HFFc6 (cell line): Measurements from ENCODE around the gene ZNF366. TPM values are rescaled to one million over a fixed set of nuclear protein-coding genes. Genes with fewer than 3 reads are reported as not detected.

Experiments used
- DNase-seq: peaks from one replicate; pipeline ENCODE4 v3.0.0-alpha.2; 2018
- H3K27ac Mint-ChIP-seq: 2 replicates; pipeline ENCODE4 v1.8.0; 2020; ENCODE audit warnings: mild to moderate bottlenecking, mixed read lengths
- H3K27me3 Mint-ChIP-seq: 2 replicates; pipeline ENCODE4 v1.8.0; 2021; ENCODE audit warnings: mild to moderate bottlenecking, moderate library complexity, mixed read lengths; ENCODE audit not compliant: insufficient read depth
- H3K36me3 Mint-ChIP-seq: 2 replicates; pipeline ENCODE4 v1.8.0; 2021; ENCODE audit warnings: low read depth, mixed read lengths
- H3K4me1 Mint-ChIP-seq: 2 replicates; pipeline ENCODE4 v1.8.0; 2020; ENCODE audit warnings: low read depth, mixed read lengths
- H3K4me3 Mint-ChIP-seq: 2 replicates; pipeline ENCODE4 v1.8.0; 2020; ENCODE audit warnings: mild to moderate bottlenecking, moderate library complexity, mixed read lengths
- H3K9me3 Mint-ChIP-seq: 2 replicates; pipeline ENCODE4 v1.8.0; 2020; ENCODE audit warnings: mild to moderate bottlenecking, mixed read lengths
- total RNA-seq, 6 experiments: library from RNA; stranded (reverse); fragmentation: NEBNext Ultra II Directional; extraction: Animal tissue kit (Norgen Biotek cat#: 25700); gene quantifications; 2 replicates in 1 of 6; 3 replicates in 5 of 6; pipeline ENCODE4 v1.2.3, GENCODE V29; 2021
- TF ChIP-seq, protein P1 (sequence below): fragments of 200-600 bp; sonication (generic); IDR thresholded peaks from 2 replicates; pipeline ENCODE4 v1.5.0; 2021; ENCODE audit warnings: antibody characterized with exemption, mild to moderate bottlenecking

The ZNF366 gene
- total RNA-seq, 6 experiments from 2014 or later: not detected

DNA sequence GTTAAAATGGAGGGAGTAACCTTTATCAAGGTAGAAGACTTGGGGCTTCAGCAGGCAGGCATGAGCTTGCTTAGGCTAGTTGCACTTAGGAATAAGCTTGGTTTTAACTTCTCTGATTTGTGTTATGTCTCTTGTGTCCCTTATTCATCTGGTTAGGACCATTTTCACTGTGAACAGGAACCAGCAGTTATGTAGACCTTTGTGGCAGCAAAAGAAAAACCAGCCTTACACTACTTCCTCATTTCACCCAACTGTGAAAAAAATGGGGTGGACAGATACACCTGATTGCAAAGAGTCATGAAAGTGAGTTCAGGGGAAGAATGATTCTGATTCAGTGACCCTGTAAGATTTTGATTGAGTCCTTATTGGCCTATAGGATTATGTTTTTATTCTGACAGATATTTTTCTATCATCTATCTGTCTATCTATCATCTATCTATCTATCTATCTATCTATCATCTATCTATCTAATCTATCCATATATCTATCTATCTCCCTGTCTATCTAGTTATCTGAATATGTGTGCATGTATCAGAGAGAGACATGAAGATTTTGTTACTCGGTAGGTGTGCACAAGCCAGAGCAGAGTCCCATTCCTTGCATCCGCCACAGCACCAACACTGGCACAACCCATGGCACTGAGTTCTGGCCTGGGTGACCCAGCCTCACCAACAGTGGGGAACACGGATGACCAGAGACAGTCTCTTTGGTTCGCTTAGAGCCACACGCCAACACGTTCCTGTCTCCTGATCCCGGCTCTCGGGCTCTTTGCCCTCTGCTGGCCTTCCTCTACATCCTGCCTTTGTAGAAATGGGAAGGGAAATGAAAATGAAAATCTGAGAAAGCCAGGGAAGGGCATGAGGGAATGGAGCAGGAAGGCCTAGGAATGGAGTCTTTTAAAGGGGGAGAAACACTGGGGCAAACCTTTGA lies 1.3 kb upstream of the ZNF366 start:
- TF ChIP-seq, protein P1, sequence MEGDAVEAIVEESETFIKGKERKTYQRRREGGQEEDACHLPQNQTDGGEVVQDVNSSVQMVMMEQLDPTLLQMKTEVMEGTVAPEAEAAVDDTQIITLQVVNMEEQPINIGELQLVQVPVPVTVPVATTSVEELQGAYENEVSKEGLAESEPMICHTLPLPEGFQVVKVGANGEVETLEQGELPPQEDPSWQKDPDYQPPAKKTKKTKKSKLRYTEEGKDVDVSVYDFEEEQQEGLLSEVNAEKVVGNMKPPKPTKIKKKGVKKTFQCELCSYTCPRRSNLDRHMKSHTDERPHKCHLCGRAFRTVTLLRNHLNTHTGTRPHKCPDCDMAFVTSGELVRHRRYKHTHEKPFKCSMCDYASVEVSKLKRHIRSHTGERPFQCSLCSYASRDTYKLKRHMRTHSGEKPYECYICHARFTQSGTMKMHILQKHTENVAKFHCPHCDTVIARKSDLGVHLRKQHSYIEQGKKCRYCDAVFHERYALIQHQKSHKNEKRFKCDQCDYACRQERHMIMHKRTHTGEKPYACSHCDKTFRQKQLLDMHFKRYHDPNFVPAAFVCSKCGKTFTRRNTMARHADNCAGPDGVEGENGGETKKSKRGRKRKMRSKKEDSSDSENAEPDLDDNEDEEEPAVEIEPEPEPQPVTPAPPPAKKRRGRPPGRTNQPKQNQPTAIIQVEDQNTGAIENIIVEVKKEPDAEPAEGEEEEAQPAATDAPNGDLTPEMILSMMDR: no peak
- Mint-ChIP-seq H3K9me3 (no peaks in the 10 kb centered on the region), H3K4me3 (no peak overlapping the region), H3K27ac (peak overlapping the region; percentile 37; the same call in 1 of the 2 replicates), H3K4me1 (peaks cover 84% of the 10 kb centered on the region), H3K27me3 (peaks cover 3% of the 10 kb centered on the region; the same call in 1 of the 2 replicates), H3K36me3 (no peaks in the 10 kb centered on the region)
- no peak for DNase-seq

DNA sequence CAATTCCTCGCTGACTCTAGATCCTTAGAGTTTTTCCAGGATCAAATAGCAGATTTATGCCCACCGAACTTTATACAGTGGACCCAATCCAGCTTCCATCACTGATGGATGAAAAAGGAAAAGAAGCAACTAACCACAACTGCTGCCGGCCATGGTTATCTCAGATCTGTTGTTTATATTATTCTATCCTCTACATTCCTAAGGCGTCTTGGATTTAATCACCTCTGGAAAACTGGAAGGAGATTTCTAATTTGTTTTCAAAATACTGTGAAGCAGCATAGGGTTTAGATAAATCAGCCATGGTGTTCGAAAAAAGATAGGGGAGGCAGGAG lies 663 bp upstream of the ZNF366 start:
- Mint-ChIP-seq H3K4me1 (peaks cover 90% of the 10 kb centered on the region), H3K27me3 (peaks cover 3% of the 10 kb centered on the region; the same call in 1 of the 2 replicates)
- DNase-seq: no peak

DNA sequence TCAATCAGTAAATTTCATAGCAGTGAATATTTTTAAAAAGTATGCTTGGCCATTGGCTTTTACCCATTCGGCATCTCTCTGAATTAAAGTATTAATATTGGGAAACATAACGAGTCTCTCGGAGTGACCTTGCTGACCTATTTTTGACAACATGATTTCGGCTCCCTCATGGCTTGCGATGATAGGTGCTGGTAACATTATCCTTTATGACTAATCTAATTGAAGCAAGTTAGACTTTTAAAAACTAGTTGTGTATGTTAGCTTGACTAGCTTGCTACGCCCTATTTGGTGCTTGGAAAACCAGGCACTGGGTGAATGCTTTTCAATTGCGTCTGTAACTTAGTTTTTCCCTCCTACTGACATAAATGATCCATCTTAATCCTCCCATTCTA lies 1.1 kb downstream of the ZNF366 start:
- peaks cover 85% of the 10 kb centered on the region for H3K4me1 Mint-ChIP-seq

More for the DNA sequence above, 663 bp upstream of the ZNF366 start:
- no peaks in the 10 kb centered on the region for H3K36me3 Mint-ChIP-seq
- no peaks in the 10 kb centered on the region for H3K9me3 Mint-ChIP-seq
- H3K4me3 Mint-ChIP-seq: 0 out of 2 replicates have a peak overlapping the region, but pooled peaks have one; percentile 18
- H3K27ac Mint-ChIP-seq: peak overlapping the region; percentile 37; the same call in 1 of the 2 replicates
- TF ChIP-seq, protein P1: no peak

DNA sequence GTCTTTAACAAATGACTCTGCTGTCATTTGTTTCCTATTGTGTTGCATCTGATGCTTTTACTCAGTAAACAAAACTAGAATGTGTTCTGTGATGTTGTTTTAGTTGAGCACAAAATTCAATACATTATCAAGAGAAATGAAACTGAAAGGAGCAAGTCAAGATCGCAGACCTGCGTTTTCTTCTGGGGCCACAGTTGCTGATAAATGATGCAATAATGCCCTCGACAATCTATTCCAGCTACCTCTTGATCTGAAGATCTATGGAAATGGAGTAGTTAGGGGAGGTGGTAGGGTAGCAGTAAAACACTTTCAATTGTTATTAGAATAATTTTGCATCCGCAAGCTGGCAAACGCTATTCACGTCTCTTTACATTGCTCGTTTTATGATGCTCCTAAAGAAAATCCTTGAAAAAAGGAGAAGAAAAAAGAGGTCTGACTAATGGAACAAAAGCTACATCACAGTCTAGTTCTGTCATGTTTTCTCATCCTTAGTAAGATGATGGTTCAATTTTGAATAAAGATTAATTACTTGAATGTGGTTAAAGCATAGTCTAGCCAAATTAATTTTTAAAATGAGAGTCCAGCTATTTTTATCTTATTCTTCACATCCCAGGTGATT lies 1.6 kb downstream of the ZNF366 start:
- no peak overlapping the region for H3K4me3 Mint-ChIP-seq
- peaks cover 80% of the 10 kb centered on the region for H3K4me1 Mint-ChIP-seq
- H3K27ac Mint-ChIP-seq: no peak overlapping the region
- H3K36me3 Mint-ChIP-seq: no peaks in the 10 kb centered on the region
- no peak for DNase-seq
- peaks cover 3% of the 10 kb centered on the region; the same call in 1 of the 2 replicates for H3K27me3 Mint-ChIP-seq
- no peaks in the 10 kb centered on the region for H3K9me3 Mint-ChIP-seq
- TF ChIP-seq, protein P1: no peak

More for the DNA sequence above, 1.1 kb downstream of the ZNF366 start:
- no peak for DNase-seq
- TF ChIP-seq, protein P1: no peak
- Mint-ChIP-seq H3K9me3 (no peaks in the 10 kb centered on the region), H3K27me3 (peaks cover 3% of the 10 kb centered on the region; the same call in 1 of the 2 replicates), H3K4me3 (no peak overlapping the region), H3K36me3 (no peaks in the 10 kb centered on the region), H3K27ac (no peak overlapping the region)

DNA sequence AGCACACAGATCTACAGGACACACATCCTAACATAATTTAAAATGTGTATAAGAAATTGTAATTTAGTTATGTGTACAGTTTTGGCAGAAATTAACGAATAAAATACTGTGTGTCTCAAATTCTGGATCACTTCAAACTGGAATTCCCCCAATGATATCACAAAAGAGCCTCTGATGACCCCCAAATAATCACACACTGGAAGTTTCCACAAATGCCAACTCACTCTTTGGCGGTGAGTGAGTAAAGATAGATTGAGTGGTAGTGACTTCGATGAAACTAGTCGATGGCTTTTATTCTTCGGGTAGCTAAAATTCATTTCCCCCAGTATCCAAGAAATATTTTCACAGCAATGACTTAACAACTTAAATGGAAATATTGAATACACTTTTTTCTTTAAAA lies 2.2 kb downstream of the ZNF366 start:
- Mint-ChIP-seq H3K4me3 (no peak overlapping the region), H3K27me3 (peaks cover 3% of the 10 kb centered on the region; the same call in 1 of the 2 replicates), H3K4me1 (peaks cover 74% of the 10 kb centered on the region), H3K27ac (peak overlapping the region; percentile 55; the same call in 1 of the 2 replicates), H3K9me3 (no peaks in the 10 kb centered on the region), H3K36me3 (no peaks in the 10 kb centered on the region)
- no peak for DNase-seq
- TF ChIP-seq, protein P1: no peak
